Panc1 (cell line): ENCODE data around the gene QRICH2.

ENCODE experiments used
- POLR2AphosphoS5 ChIP-seq: IDR thresholded peaks from 2 replicates; pipeline ENCODE4 v1.6.1; 2012; ENCODE audit warnings: mild to moderate bottlenecking, low read depth, low read length, moderate library complexity
- SIN3A ChIP-seq: IDR thresholded peaks from 2 replicates; pipeline ENCODE4 v1.6.1; 2012; ENCODE audit warnings: low read depth, mild to moderate bottlenecking, low read length, moderate library complexity, borderline replicate concordance; ENCODE audit not compliant: insufficient read depth

- TF ChIP-seq SIN3A (no peak), POLR2AphosphoS5 (no peak)
These were observed 73.8 kb downstream of the QRICH2 start for GRCh38 chr17:76234354-76234679.
